ENCODE measurements around the gene TTC39B.
A peak's percentile ranks its signal among the peaks of the same experiment; 100 is the strongest.

TTC39B gene

GRCh38 chr9:15317836-15318235, 10.8 kb upstream of the TTC39B start:
- H3K36me3 ChIP-seq (ENCODE audit: insufficient read depth, low read length): no peaks in the 10 kb centered on the region
- no peak overlapping the region for H3K9ac ChIP-seq (ENCODE audit: low read depth, low read length)
- no peaks in the 10 kb centered on the region for H3K4me1 ChIP-seq (ENCODE audit: insufficient read depth, low read length)
- no peaks in the 10 kb centered on the region; the same call in 1 of the 2 replicates for H3K9me3 ChIP-seq (ENCODE audit: control insufficient read depth, insufficient read depth, low read length)

DNA sequence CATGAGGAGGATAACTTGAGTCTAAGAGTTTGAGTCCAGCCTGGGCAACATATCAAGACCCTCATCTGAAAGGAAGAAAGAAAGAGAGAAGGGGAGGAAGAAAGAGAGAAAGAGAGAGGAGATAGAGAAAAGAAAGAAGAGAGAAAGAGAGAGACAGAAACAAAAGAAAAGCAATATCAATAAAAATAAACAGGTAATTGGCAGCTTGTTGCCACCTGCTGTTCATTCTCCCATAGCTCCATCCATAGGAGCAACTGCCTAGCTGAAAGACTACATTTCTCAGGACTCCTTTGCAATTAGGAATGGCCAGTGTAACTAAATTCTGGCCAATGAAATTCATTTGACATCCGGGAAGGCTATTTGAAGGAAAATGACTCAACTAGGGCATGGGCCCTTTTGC, 4.6 kb upstream of the TTC39B start:
- H3K9me3 ChIP-seq (ENCODE audit: control insufficient read depth, insufficient read depth, low read length): no peaks in the 10 kb centered on the region; the same call in 1 of the 2 replicates
- no peak overlapping the region for H3K9ac ChIP-seq (ENCODE audit: low read depth, low read length)
- H3K36me3 ChIP-seq (ENCODE audit: insufficient read depth, low read length): no peaks in the 10 kb centered on the region
- H3K4me1 ChIP-seq (ENCODE audit: insufficient read depth, low read length): no peaks in the 10 kb centered on the region

DNA sequence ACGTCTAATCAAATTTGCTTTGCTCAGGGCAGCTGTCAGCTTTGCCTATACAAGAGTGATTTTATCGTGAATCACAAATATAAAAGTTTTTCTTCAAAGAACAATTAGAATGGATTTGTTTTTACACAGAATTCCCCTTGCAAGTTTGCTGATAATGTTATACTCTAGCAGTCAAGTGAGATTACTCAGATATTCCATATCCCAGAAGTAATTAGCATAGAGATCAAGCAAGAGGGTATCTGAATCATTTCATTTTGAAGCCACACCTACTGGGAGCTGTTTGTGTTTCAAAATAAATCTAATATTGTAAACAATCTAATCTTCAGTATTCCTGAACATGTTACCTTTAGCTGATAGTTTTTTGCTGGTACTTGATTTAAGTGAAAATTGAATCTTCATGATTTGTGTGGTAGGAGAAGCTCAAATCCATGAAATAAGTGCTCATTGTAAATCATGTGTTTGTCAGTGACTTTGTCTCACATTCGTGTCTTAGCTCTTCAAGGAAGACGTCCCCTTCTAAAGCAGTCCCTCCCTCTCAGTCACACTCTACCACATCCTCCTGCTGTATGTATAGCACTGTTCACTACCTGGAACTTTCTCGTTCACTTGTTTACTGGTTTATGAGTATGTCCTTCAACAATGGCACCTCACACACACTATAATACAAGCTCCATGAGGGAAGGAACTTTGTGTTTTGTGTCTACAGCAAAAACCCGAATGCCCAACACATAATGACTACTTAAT, 3.3 kb upstream of the TTC39B start:
- Histone ChIP-seq H3K9ac (ENCODE audit: low read depth, low read length) (no peak overlapping the region), H3K4me1 (ENCODE audit: insufficient read depth, low read length) (0 out of 2 replicates have a peak, but pooled peaks cover 3% of the 10 kb centered on the region), H3K9me3 (ENCODE audit: control insufficient read depth, insufficient read depth, low read length) (no peaks in the 10 kb centered on the region), H3K36me3 (ENCODE audit: insufficient read depth, low read length) (no peaks in the 10 kb centered on the region)

- Histone ChIP-seq H3K9me3 (ENCODE audit: control insufficient read depth, insufficient read depth, low read length) (no peaks in the 10 kb centered on the region), H3K36me3 (ENCODE audit: insufficient read depth, low read length) (no peaks in the 10 kb centered on the region)
These were observed 1.5 kb upstream of the TTC39B start for GRCh38 chr9:15308511-15308910.

DNA sequence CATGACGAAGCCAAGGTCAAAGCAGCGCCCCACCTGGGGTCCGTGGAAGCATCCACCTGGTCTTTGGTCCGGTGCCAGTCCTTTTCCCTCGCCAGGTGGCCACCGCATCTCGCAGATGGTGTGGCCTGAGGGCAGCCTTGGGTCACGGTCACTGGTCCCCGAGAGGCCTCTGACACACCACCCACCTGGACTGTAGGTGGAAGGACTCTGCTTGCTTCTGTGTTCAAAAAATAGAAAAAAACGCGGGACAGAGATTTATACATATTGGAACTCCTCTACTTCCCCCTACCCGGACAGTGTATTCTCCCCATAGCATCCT, 466 bp upstream of the TTC39B start:
- Histone ChIP-seq H3K4me1 (ENCODE audit: insufficient read depth, low read length) (0 out of 2 replicates have a peak, but pooled peaks cover 7% of the 10 kb centered on the region), H3K9me3 (ENCODE audit: control insufficient read depth, insufficient read depth, low read length) (no peaks in the 10 kb centered on the region), H3K9ac (ENCODE audit: low read depth, low read length) (peak overlapping the region; percentile 85; the same call in 1 of the 2 replicates), H3K36me3 (ENCODE audit: insufficient read depth, low read length) (no peaks in the 10 kb centered on the region)

More at GRCh38 chr9:15308511-15308910, 1.5 kb upstream of the TTC39B start:
- no peak overlapping the region for H3K9ac ChIP-seq (ENCODE audit: low read depth, low read length)
- H3K4me1 ChIP-seq (ENCODE audit: insufficient read depth, low read length): 0 out of 2 replicates have a peak, but pooled peaks cover 7% of the 10 kb centered on the region

DNA sequence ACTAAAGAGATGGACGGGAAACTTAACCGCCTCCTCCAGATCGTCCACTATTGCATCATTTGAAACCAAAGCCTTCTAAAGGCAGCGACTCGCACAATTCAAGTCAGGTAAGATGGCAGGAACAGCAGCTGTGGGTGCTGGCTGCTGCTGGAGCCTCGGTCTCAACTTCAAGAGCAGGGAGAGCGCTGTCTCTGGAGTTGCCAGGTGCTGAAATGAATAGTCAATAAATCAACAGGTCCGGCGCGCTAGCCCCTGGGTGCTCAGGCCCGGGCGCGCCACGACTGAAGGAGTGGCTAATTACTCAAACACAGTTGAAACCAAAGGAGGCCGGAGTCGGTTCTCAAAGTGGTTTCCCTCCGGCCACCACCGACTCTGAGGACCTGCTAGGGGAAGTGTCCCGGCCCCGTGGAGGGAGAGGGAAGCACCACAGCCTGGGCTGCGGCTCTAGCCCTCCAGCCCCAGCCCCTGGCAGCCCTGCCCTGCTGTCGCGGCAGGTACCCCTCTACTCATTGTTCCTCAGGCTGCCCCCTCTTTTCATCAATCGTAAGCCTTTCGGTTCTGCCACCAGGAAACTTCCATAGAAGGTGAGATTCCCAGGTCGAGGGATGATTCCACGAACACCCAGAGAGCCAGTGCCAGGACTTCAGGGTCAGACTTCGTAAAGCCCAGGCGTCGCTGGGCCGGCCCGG, 804 bp downstream of the TTC39B start:
- Histone ChIP-seq H3K9me3 (ENCODE audit: control insufficient read depth, insufficient read depth, low read length) (no peaks in the 10 kb centered on the region), H3K4me1 (ENCODE audit: insufficient read depth, low read length) (0 out of 2 replicates have a peak, but pooled peaks cover 7% of the 10 kb centered on the region), H3K36me3 (ENCODE audit: insufficient read depth, low read length) (no peaks in the 10 kb centered on the region), H3K9ac (ENCODE audit: low read depth, low read length) (peak overlapping the region; percentile 85)

DNA sequence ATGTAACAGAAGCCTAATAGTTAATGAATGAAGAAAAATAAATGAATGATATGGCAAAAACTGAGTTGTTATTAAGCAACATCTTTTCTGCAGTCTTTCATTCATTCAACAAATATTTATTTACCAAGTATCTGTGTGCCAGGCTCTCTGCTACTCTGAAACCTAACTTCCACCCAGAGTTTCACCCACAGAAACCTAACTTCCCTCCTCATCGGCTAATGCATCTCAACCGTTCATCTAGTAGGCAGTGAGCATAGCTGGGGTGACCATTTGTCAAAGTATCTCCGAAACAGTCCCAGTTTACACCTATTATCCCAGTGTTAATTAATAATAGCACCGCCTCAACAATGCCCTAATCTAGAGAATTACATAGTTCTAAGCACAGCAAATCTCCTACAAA, 1.5 kb downstream of the TTC39B start:
- Histone ChIP-seq H3K9ac (ENCODE audit: low read depth, low read length) (peak overlapping the region; percentile 85; the same call in 1 of the 2 replicates), H3K36me3 (ENCODE audit: insufficient read depth, low read length) (no peaks in the 10 kb centered on the region), H3K9me3 (ENCODE audit: control insufficient read depth, insufficient read depth, low read length) (no peaks in the 10 kb centered on the region), H3K4me1 (ENCODE audit: insufficient read depth, low read length) (0 out of 2 replicates have a peak, but pooled peaks cover 7% of the 10 kb centered on the region)

GRCh38 chr9:15304632-15305031, 2.4 kb downstream of the TTC39B start:
- no peak overlapping the region for H3K9ac ChIP-seq (ENCODE audit: low read depth, low read length)
- H3K36me3 ChIP-seq (ENCODE audit: insufficient read depth, low read length): no peaks in the 10 kb centered on the region
- 0 out of 2 replicates have a peak, but pooled peaks cover 7% of the 10 kb centered on the region for H3K4me1 ChIP-seq (ENCODE audit: insufficient read depth, low read length)
- H3K9me3 ChIP-seq (ENCODE audit: control insufficient read depth, insufficient read depth, low read length): no peaks in the 10 kb centered on the region

DNA sequence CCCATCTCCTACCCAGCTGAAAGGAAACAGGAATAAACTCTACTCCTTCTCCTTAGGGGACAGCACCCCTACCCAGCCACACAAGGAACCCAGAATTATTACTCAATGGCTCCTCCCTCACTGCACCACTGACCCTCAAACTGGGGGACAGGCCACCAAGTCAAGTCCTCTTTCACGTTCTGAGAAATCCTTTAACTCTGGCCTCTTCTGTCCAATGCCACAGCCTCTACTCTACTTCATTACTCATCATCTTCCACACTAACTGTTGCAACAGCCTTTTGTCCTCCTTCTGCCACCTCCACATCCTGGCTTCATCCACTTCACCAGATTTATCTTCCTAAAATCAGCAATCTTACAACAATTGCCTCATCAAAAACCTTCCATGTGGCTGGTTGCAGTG, 6.8 kb downstream of the TTC39B start:
- H3K4me1 ChIP-seq (ENCODE audit: insufficient read depth, low read length): peaks cover 3% of the 10 kb centered on the region; the same call in 1 of the 2 replicates
- H3K9ac ChIP-seq (ENCODE audit: low read depth, low read length): no peak overlapping the region
- H3K36me3 ChIP-seq (ENCODE audit: insufficient read depth, low read length): no peaks in the 10 kb centered on the region
- peaks cover 3% of the 10 kb centered on the region; the same call in 1 of the 2 replicates for H3K9me3 ChIP-seq (ENCODE audit: control insufficient read depth, insufficient read depth, low read length)

- no peak overlapping the region for H3K9ac ChIP-seq (ENCODE audit: low read depth, low read length)
- no peaks in the 10 kb centered on the region for H3K36me3 ChIP-seq (ENCODE audit: insufficient read depth, low read length)
- no peaks in the 10 kb centered on the region; the same call in 1 of the 2 replicates for H3K4me1 ChIP-seq (ENCODE audit: insufficient read depth, low read length)
- peaks cover 3% of the 10 kb centered on the region; the same call in 1 of the 2 replicates for H3K9me3 ChIP-seq (ENCODE audit: control insufficient read depth, insufficient read depth, low read length)
These were observed 7.6 kb downstream of the TTC39B start for GRCh38 chr9:15299374-15299939.

- Histone ChIP-seq H3K9me3 (ENCODE audit: control insufficient read depth, insufficient read depth, low read length) (peaks cover 3% of the 10 kb centered on the region; the same call in 1 of the 2 replicates), H3K36me3 (ENCODE audit: insufficient read depth, low read length) (no peaks in the 10 kb centered on the region), H3K4me1 (ENCODE audit: insufficient read depth, low read length) (no peaks in the 10 kb centered on the region; the same call in 1 of the 2 replicates), H3K9ac (ENCODE audit: low read depth, low read length) (no peak overlapping the region)
These were observed 8.7 kb downstream of the TTC39B start for GRCh38 chr9:15298362-15298761.

GRCh38 chr9:15295761-15296405, 11.1 kb downstream of the TTC39B start:
- no peak overlapping the region for H3K9ac ChIP-seq (ENCODE audit: low read depth, low read length)
- H3K4me1 ChIP-seq (ENCODE audit: insufficient read depth, low read length): no peaks in the 10 kb centered on the region; the same call in none of the 2 replicates
- peaks cover 3% of the 10 kb centered on the region; the same call in 1 of the 2 replicates for H3K9me3 ChIP-seq (ENCODE audit: control insufficient read depth, insufficient read depth, low read length)
- H3K36me3 ChIP-seq (ENCODE audit: insufficient read depth, low read length): no peaks in the 10 kb centered on the region

GRCh38 chr9:15294604-15295003, 12.4 kb downstream of the TTC39B start:
- no peaks in the 10 kb centered on the region for H3K36me3 ChIP-seq (ENCODE audit: insufficient read depth, low read length)
- H3K4me1 ChIP-seq (ENCODE audit: insufficient read depth, low read length): peaks cover 7% of the 10 kb centered on the region
- peaks cover 3% of the 10 kb centered on the region; the same call in 1 of the 2 replicates for H3K9me3 ChIP-seq (ENCODE audit: control insufficient read depth, insufficient read depth, low read length)
- no peak overlapping the region for H3K9ac ChIP-seq (ENCODE audit: low read depth, low read length)

- Histone ChIP-seq H3K9ac (ENCODE audit: low read depth, low read length) (no peak overlapping the region), H3K4me1 (ENCODE audit: insufficient read depth, low read length) (peaks cover 10% of the 10 kb centered on the region), H3K9me3 (ENCODE audit: control insufficient read depth, insufficient read depth, low read length) (peaks cover 2% of the 10 kb centered on the region; the same call in 1 of the 2 replicates), H3K36me3 (ENCODE audit: insufficient read depth, low read length) (no peaks in the 10 kb centered on the region)
These were observed 13.2 kb downstream of the TTC39B start for GRCh38 chr9:15293804-15294316.

All from ES-I3 (cell line).